ENCODE data around the gene PCED1B. TPM values are rescaled to one million over a fixed set of nuclear protein-coding genes. Genes with fewer than 3 reads are reported as not detected.

Gene PCED1B
- total RNA-seq, 1 donor from 2014 or later: 4.8 TPM

DNA sequence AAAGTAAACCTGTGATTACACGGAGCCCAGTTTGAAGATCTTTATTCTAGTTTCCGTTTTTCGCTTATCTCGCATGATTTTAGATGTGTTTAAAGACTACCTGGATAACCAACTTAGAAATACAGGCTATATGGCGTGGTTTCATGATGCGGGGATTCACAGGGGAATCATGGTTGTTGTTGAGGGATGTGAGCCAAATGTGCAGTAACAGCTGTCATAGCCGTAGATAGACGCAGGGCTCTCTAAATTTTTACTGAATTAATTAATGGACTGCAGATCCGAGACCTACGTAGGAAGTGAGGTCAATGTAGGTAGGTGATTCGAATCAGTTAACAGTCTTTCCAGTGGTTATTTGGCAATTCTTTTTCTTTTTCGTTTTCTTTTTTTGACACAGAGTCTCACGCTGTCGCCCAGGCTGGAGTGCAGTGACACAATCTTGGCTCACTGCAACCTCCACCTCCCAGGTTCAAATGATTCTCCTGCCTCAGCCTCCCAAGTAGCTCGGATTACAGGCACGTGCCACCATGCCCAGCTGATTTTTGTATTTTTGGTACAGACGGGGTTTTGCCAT, 145.2 kb downstream of the PCED1B start:
- Histone ChIP-seq H3K36me3 (ENCODE audit: control insufficient read depth, insufficient read depth, low read length) (no peaks in the 10 kb centered on the region), H3K27me3 (ENCODE audit: control insufficient read depth, insufficient read depth, low read length) (no peaks in the 10 kb centered on the region), H3K4me3 (ENCODE audit: low read depth, low read length) (no peak overlapping the region)
- TF ChIP-seq, protein P1, sequence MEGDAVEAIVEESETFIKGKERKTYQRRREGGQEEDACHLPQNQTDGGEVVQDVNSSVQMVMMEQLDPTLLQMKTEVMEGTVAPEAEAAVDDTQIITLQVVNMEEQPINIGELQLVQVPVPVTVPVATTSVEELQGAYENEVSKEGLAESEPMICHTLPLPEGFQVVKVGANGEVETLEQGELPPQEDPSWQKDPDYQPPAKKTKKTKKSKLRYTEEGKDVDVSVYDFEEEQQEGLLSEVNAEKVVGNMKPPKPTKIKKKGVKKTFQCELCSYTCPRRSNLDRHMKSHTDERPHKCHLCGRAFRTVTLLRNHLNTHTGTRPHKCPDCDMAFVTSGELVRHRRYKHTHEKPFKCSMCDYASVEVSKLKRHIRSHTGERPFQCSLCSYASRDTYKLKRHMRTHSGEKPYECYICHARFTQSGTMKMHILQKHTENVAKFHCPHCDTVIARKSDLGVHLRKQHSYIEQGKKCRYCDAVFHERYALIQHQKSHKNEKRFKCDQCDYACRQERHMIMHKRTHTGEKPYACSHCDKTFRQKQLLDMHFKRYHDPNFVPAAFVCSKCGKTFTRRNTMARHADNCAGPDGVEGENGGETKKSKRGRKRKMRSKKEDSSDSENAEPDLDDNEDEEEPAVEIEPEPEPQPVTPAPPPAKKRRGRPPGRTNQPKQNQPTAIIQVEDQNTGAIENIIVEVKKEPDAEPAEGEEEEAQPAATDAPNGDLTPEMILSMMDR (IDR thresholded peaks at IDR 0.05; ENCODE audit: insufficient read depth, low read length, poor library complexity, severe bottlenecking): no peak
- no peak for DNase-seq (ENCODE audit: low read depth)

DNA sequence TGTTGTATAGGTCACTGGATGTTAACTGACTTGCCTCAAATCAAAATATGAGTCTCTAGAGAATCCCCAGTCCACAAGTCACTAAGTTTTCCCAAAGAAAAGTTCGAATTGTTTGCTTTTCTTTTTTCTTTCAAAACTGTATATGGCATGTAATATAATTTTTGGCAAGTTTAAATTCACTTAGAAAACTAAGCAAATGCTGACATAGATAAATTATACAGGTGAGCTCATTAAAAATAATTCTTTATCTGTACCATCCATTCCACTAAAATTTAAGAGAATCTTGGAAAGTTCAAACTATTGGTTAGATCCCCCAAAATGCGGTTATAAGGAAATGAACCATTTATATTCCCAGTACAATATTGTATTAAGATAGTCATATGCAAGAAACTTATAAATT, 145.9 kb downstream of the PCED1B start:
- TF ChIP-seq, protein P1 (IDR thresholded peaks at IDR 0.05; ENCODE audit: insufficient read depth, low read length, poor library complexity, severe bottlenecking): no peak
- Histone ChIP-seq H3K36me3 (ENCODE audit: control insufficient read depth, insufficient read depth, low read length) (no peaks in the 10 kb centered on the region), H3K27me3 (ENCODE audit: control insufficient read depth, insufficient read depth, low read length) (no peaks in the 10 kb centered on the region), H3K4me3 (ENCODE audit: low read depth, low read length) (no peak overlapping the region)
- no peak for DNase-seq (ENCODE audit: low read depth)

GRCh38 chr12:47226199-47226598, 146.8 kb downstream of the PCED1B start:
- no peak for DNase-seq (ENCODE audit: low read depth)
- Histone ChIP-seq H3K27me3 (ENCODE audit: control insufficient read depth, insufficient read depth, low read length) (no peaks in the 10 kb centered on the region), H3K4me3 (ENCODE audit: low read depth, low read length) (no peak overlapping the region), H3K36me3 (ENCODE audit: control insufficient read depth, insufficient read depth, low read length) (no peaks in the 10 kb centered on the region)
- TF ChIP-seq, protein P1 (IDR thresholded peaks at IDR 0.05; ENCODE audit: insufficient read depth, low read length, poor library complexity, severe bottlenecking): no peak

- no peak for DNase-seq (ENCODE audit: low read depth)
- H3K4me3 ChIP-seq (ENCODE audit: low read depth, low read length): no peak overlapping the region
- TF ChIP-seq, protein P1 (IDR thresholded peaks at IDR 0.05; ENCODE audit: insufficient read depth, low read length, poor library complexity, severe bottlenecking): no peak
- no peaks in the 10 kb centered on the region for H3K36me3 ChIP-seq (ENCODE audit: control insufficient read depth, insufficient read depth, low read length)
- no peaks in the 10 kb centered on the region for H3K27me3 ChIP-seq (ENCODE audit: control insufficient read depth, insufficient read depth, low read length)
Observed at GRCh38 chr12:47228802-47229201, 149.4 kb downstream of the PCED1B start.

GRCh38 chr12:47231456-47231855, 152.0 kb downstream of the PCED1B start:
- Histone ChIP-seq H3K27me3 (ENCODE audit: control insufficient read depth, insufficient read depth, low read length) (no peaks in the 10 kb centered on the region), H3K36me3 (ENCODE audit: control insufficient read depth, insufficient read depth, low read length) (no peaks in the 10 kb centered on the region), H3K4me3 (ENCODE audit: low read depth, low read length) (no peak overlapping the region)
- no peak for DNase-seq (ENCODE audit: low read depth)
- TF ChIP-seq, protein P1 (IDR thresholded peaks at IDR 0.05; ENCODE audit: insufficient read depth, low read length, poor library complexity, severe bottlenecking): no peak

- Histone ChIP-seq H3K36me3 (ENCODE audit: control insufficient read depth, insufficient read depth, low read length) (no peaks in the 10 kb centered on the region), H3K27me3 (ENCODE audit: control insufficient read depth, insufficient read depth, low read length) (no peaks in the 10 kb centered on the region), H3K4me3 (ENCODE audit: low read depth, low read length) (no peak overlapping the region)
- no peak for DNase-seq (ENCODE audit: low read depth)
- TF ChIP-seq, protein P1 (IDR thresholded peaks at IDR 0.05; ENCODE audit: insufficient read depth, low read length, poor library complexity, severe bottlenecking): no peak
Observed at GRCh38 chr12:47234576-47235141, 155.2 kb downstream of the PCED1B start.

All from kidney epithelial cell (primary cell).